Loucy (cell line): ENCODE results near the gene DPF3.

ENCODE experiments used
- H2AFZ ChIP-seq: fragments of 200-600 bp; sonication (generic); 2 replicates; pipeline ENCODE4 v1.6.0; 2016; ENCODE audit warnings: antibody characterized with exemption, mild to moderate bottlenecking, low read length, moderate library complexity
- H3F3A ChIP-seq: fragments of 200-600 bp; 2 replicates; pipeline ENCODE4 v1.6.0; 2016; ENCODE audit warnings: antibody characterized with exemption, low read depth, mild to moderate bottlenecking
- H3K27me3 ChIP-seq: fragments of 200-600 bp; sonication (generic); 2 replicates; pipeline ENCODE4 v1.6.1; 2014; ENCODE audit warnings: low read length, mild to moderate bottlenecking; ENCODE audit not compliant: insufficient read depth, poor library complexity, severe bottlenecking
- H3K36me3 ChIP-seq: fragments of 200-600 bp; sonication (generic); 2 replicates; pipeline ENCODE4 v1.6.1; 2016; ENCODE audit warnings: low read length; ENCODE audit not compliant: insufficient read depth
- H3K4me1 ChIP-seq: fragments of 200-600 bp; sonication (generic); 2 replicates; pipeline ENCODE4 v1.5.1; 2014; ENCODE audit warnings: low read length, mild to moderate bottlenecking; ENCODE audit not compliant: insufficient read depth, poor library complexity, severe bottlenecking
- H3K4me2 ChIP-seq: fragments of 200-600 bp; sonication (generic); 2 replicates; pipeline ENCODE4 v1.6.0; 2014; ENCODE audit warnings: antibody characterized with exemption, low read length, low read depth, mild to moderate bottlenecking; ENCODE audit not compliant: poor library complexity, severe bottlenecking
- H3K4me3 ChIP-seq: fragments of 200-600 bp; sonication (generic); 2 replicates; pipeline ENCODE4 v1.5.1; 2014; ENCODE audit warnings: low read length, mild to moderate bottlenecking, mixed read lengths; ENCODE audit not compliant: poor library complexity, severe bottlenecking
- H3K79me2 ChIP-seq: fragments of 200-600 bp; sonication (generic); 2 replicates; pipeline ENCODE4 v1.6.1; 2014; ENCODE audit warnings: low read length; ENCODE audit not compliant: insufficient read depth
- H3K9ac ChIP-seq: fragments of 200-600 bp; sonication (generic); 2 replicates; pipeline ENCODE4 v1.6.0; 2014; ENCODE audit warnings: mild to moderate bottlenecking, low read depth, low read length, moderate library complexity; ENCODE audit not compliant: poor library complexity, severe bottlenecking
- H3K9me2 ChIP-seq: fragments of 200-600 bp; sonication (generic); replicated peaks from 2 replicates; pipeline ENCODE4 v1.6.1; 2016; ENCODE audit warnings: low read depth, low read length, mixed read lengths
- H3K9me3 ChIP-seq: fragments of 200-600 bp; sonication (generic); 2 replicates; pipeline ENCODE4 v1.6.1; 2014; ENCODE audit warnings: mild to moderate bottlenecking, antibody characterized with exemption, low read length, low read depth; ENCODE audit not compliant: insufficient read depth
- H4K20me1 ChIP-seq: fragments of 200-600 bp; sonication (generic); 2 replicates; pipeline ENCODE4 v1.6.0; 2014; ENCODE audit warnings: antibody characterized with exemption, low read length, mild to moderate bottlenecking; ENCODE audit not compliant: insufficient read depth, poor library complexity, severe bottlenecking
- CTCF ChIP-seq: fragments of 200-600 bp; sonication (generic); conservative IDR thresholded peaks from 2 replicates; pipeline ENCODE4 v1.5.1; 2014; ENCODE audit warnings: mild to moderate bottlenecking, antibody characterized with exemption, low read length
- EZH2phosphoT487 ChIP-seq: fragments of 200-600 bp; IDR thresholded peaks from 2 replicates; pipeline ENCODE4 v1.6.1; 2018; ENCODE audit warnings: antibody characterized with exemption, mild to moderate bottlenecking, moderate library complexity, borderline replicate concordance

The DPF3 gene

GRCh38 chr14:72774141-72774540 lies 119.8 kb downstream of the DPF3 start:
- peaks cover 11% of the 10 kb centered on the region; the same call in 1 of the 2 replicates for H3K9me3 ChIP-seq
- H3K4me2 ChIP-seq, result no peak overlapping the region
- no peaks in the 10 kb centered on the region for H3F3A ChIP-seq
- TF ChIP-seq EZH2phosphoT487 (no peak), CTCF (no peak)
- H3K36me3 ChIP-seq, result peaks cover 42% of the 10 kb centered on the region
- H2AFZ ChIP-seq, result no peak overlapping the region
- H3K9ac ChIP-seq, result no peak overlapping the region
- H3K4me3 ChIP-seq, result no peak overlapping the region
- H4K20me1 ChIP-seq, result peaks cover 50% of the 10 kb centered on the region
- peaks cover 21% of the 10 kb centered on the region for H3K4me1 ChIP-seq
- no peaks in the 10 kb centered on the region for H3K9me2 ChIP-seq
- H3K27me3 ChIP-seq, result no peaks in the 10 kb centered on the region
- H3K79me2 ChIP-seq, result peaks cover 95% of the 10 kb centered on the region

GRCh38 chr14:72771561-72771960 lies 122.3 kb downstream of the DPF3 start:
- peaks cover 14% of the 10 kb centered on the region for H3K4me1 ChIP-seq
- no peaks in the 10 kb centered on the region for H3K27me3 ChIP-seq
- no peaks in the 10 kb centered on the region for H3F3A ChIP-seq
- H3K79me2 ChIP-seq, result peaks cover 95% of the 10 kb centered on the region
- peaks cover 50% of the 10 kb centered on the region for H3K36me3 ChIP-seq
- H4K20me1 ChIP-seq, result peaks cover 49% of the 10 kb centered on the region
- H3K9me2 ChIP-seq, result no peaks in the 10 kb centered on the region
- no peak overlapping the region for H3K9ac ChIP-seq
- TF ChIP-seq CTCF (no peak), EZH2phosphoT487 (no peak)
- H2AFZ ChIP-seq, result no peak overlapping the region
- H3K4me2 ChIP-seq, result no peak overlapping the region
- H3K9me3 ChIP-seq, result peaks cover 15% of the 10 kb centered on the region
- H3K4me3 ChIP-seq, result no peak overlapping the region

- Histone ChIP-seq H3K9me3 (peaks cover 24% of the 10 kb centered on the region), H3F3A (0 out of 2 replicates have a peak, but pooled peaks cover 2% of the 10 kb centered on the region), H3K4me1 (no peaks in the 10 kb centered on the region), H3K9ac (no peak overlapping the region), H2AFZ (no peak overlapping the region), H3K36me3 (peaks cover 81% of the 10 kb centered on the region), H3K4me2 (no peak overlapping the region), H3K79me2 (peaks cover 82% of the 10 kb centered on the region), H3K27me3 (peaks cover 4% of the 10 kb centered on the region), H4K20me1 (peaks cover 17% of the 10 kb centered on the region), H3K9me2 (no peaks in the 10 kb centered on the region), H3K4me3 (no peak overlapping the region)
- TF ChIP-seq EZH2phosphoT487, result no peak
- no peak for TF ChIP-seq CTCF
Measured at GRCh38 chr14:72766296-72766695, 127.6 kb downstream of the DPF3 start.
